ENCODE measurements around the gene ANXA2.
"Not testable (repeated sequence)": the region's sequence is repeated elsewhere in the genome, so short reads cannot be mapped to it uniquely, and the experiment has no call there.

The ANXA2 gene

GRCh38 chr15:60371175-60372051 is 26.4 kb downstream of the ANXA2 start:
- no peak overlapping the region for H3K4me3 ChIP-seq (ENCODE audit: low read depth, low read length)

GRCh38 chr15:60370869-60371136 is 27.0 kb downstream of the ANXA2 start:
- no peak overlapping the region for H3K4me3 ChIP-seq (ENCODE audit: low read depth, low read length)

GRCh38 chr15:60370105-60370868 is 27.5 kb downstream of the ANXA2 start:
- H3K4me3 ChIP-seq (ENCODE audit: low read depth, low read length): no peak overlapping the region

GRCh38 chr15:60369696-60370095 is 28.1 kb downstream of the ANXA2 start:
- H3K4me3 ChIP-seq (ENCODE audit: low read depth, low read length): no peak overlapping the region

- no peak overlapping the region for H3K4me3 ChIP-seq (ENCODE audit: low read depth, low read length)
Observed at GRCh38 chr15:60364612-60364924, 33.2 kb downstream of the ANXA2 start.

GRCh38 chr15:60363903-60364611 is 33.7 kb downstream of the ANXA2 start:
- no peak overlapping the region for H3K4me3 ChIP-seq (ENCODE audit: low read depth, low read length)

GRCh38 chr15:60363087-60363549 is 34.7 kb downstream of the ANXA2 start:
- no peak overlapping the region for H3K4me3 ChIP-seq (ENCODE audit: low read depth, low read length)

GRCh38 chr15:60362321-60363086 is 35.3 kb downstream of the ANXA2 start:
- H3K4me3 ChIP-seq (ENCODE audit: low read depth, low read length): no peak overlapping the region

- not testable (repeated sequence) for H3K4me3 ChIP-seq (ENCODE audit: low read depth, low read length)
Observed at GRCh38 chr15:60359738-60360137, 38.0 kb downstream of the ANXA2 start.

GRCh38 chr15:60358935-60359682 is 38.7 kb downstream of the ANXA2 start:
- H3K4me3 ChIP-seq (ENCODE audit: low read depth, low read length): no peak overlapping the region

- H3K4me3 ChIP-seq (ENCODE audit: low read depth, low read length): no peak overlapping the region
Observed at GRCh38 chr15:60356832-60357231, 41.0 kb downstream of the ANXA2 start.

GRCh38 chr15:60355148-60355857 is 42.5 kb downstream of the ANXA2 start:
- H3K4me3 ChIP-seq (ENCODE audit: low read depth, low read length): no peak overlapping the region

- H3K4me3 ChIP-seq (ENCODE audit: low read depth, low read length): no peak overlapping the region
Observed at GRCh38 chr15:60353245-60353920, 44.4 kb downstream of the ANXA2 start.

GRCh38 chr15:60352525-60352924 is 45.3 kb downstream of the ANXA2 start:
- no peak overlapping the region for H3K4me3 ChIP-seq (ENCODE audit: low read depth, low read length)

- H3K4me3 ChIP-seq (ENCODE audit: low read depth, low read length): no peak overlapping the region
Observed at GRCh38 chr15:60351066-60351465, 46.7 kb downstream of the ANXA2 start.

- no peak overlapping the region for H3K4me3 ChIP-seq (ENCODE audit: low read depth, low read length)
Observed at GRCh38 chr15:60350108-60350507, 47.7 kb downstream of the ANXA2 start.

- no peak overlapping the region for H3K4me3 ChIP-seq (ENCODE audit: low read depth, low read length)
Observed at GRCh38 chr15:60349589-60349988, 48.2 kb downstream of the ANXA2 start.

- H3K4me3 ChIP-seq (ENCODE audit: low read depth, low read length): no peak overlapping the region
Observed at GRCh38 chr15:60347480-60348049, 50.2 kb downstream of the ANXA2 start.

GRCh38 chr15:60346653-60347052 is 51.1 kb downstream of the ANXA2 start:
- no peak overlapping the region for H3K4me3 ChIP-seq (ENCODE audit: low read depth, low read length)
